Stomach (tissue), 9 donors: ENCODE data around the gene ATP8A2. TPM values are rescaled to one million over a fixed set of nuclear protein-coding genes. Genes with fewer than 3 reads are reported as not detected.
"Not testable (repeated sequence)": the region's sequence is repeated elsewhere in the genome, so short reads cannot be mapped to it uniquely, and the experiment has no call there.

Experiments
- DNase-seq, 2 donors: peaks; one replicate each; pipeline versions ENCODE4 v3.0.0 to v3.0.0-alpha.2; 2013 to 2019
- H3K27ac ChIP-seq, 5 donors: fragments of 200-600 bp in 4 of 5; sonication (generic) in 4 of 5; one replicate each; pipeline ENCODE4 v1.5.1; 2013 to 2019; ENCODE audit warnings: mild to moderate bottlenecking in 1 of 5, moderate library complexity in 1 of 5
- H3K27me3 ChIP-seq, 3 donors: fragments of 200-600 bp; sonication (generic); one replicate each; pipeline ENCODE4 v1.5.1; 2017 to 2019; ENCODE audit warnings: mixed run types in 1 of 3
- H3K36me3 ChIP-seq, 4 donors: fragments of 200-600 bp; sonication (generic); 1 replicate in 3 of 4; 2 replicates in 1 of 4; pipeline ENCODE4 v1.5.1; 2016 to 2019
- H3K4me1 ChIP-seq, 4 donors: fragments of 200-600 bp; sonication (generic); one replicate each; pipeline ENCODE4 v1.5.1; 2016 to 2019
- H3K4me3 ChIP-seq, 4 donors: fragments of 200-600 bp; sonication (generic) in 3 of 4; one replicate each; pipeline ENCODE4 v1.5.1; 2016 to 2019; ENCODE audit warnings: mild to moderate bottlenecking in 1 of 4
- H3K9me3 ChIP-seq, 4 donors: fragments of 200-600 bp; sonication (generic); one replicate each; pipeline ENCODE4 v1.5.1; 2016 to 2019
- CTCF ChIP-seq, 7 experiments: fragments of 450-650 bp in 4 of 7; fragments of 200-600 bp in 3 of 7; sonication (generic) in 3 of 7; IDR thresholded peaks; one replicate each; pipeline ENCODE4 v1.5.1; 2016 to 2019; ENCODE audit warnings: antibody characterized with exemption in 7 of 7, control low read depth in 2 of 7, mild to moderate bottlenecking in 1 of 7
- EP300 ChIP-seq: sonication (generic); formaldehyde crosslinking; IDR thresholded peaks from one replicate; pipeline ENCODE4 v1.6.1; 2017; ENCODE audit warnings: antibody characterized with exemption
- POLR2A ChIP-seq, 4 donors: fragments of 450-650 bp; IDR thresholded peaks; one replicate each; pipeline ENCODE4 v1.6.1; 2016; ENCODE audit warnings: antibody characterized with exemption in 4 of 4, control low read depth in 2 of 4, mild to moderate bottlenecking in 1 of 4, moderate library complexity in 1 of 4
- POLR2AphosphoS5 ChIP-seq, 3 donors: sonication (generic); formaldehyde crosslinking; IDR thresholded peaks; one replicate each; pipeline ENCODE4 v1.6.1; 2016; ENCODE audit warnings: antibody characterized with exemption in 3 of 3
- WGBS, 5 donors: extraction: QIAGEN DNeasy Blood & Tissue Kit in 3 of 5; methylation state at CpG; one replicate each; pipeline versions ENCODE4 v1.1.5 to v1.1.7; 2013 to 2018; 5-methylcytosine and 5-hydroxymethylcytosine counted together
- intact Hi-C: fragments of 100-400 bp; cut with DNase I; formaldehyde crosslinking; loops from one replicate; pipeline ENCODE4 v1.15.1; 2023; ENCODE audit warnings: low total_unique reads
- polyA plus RNA-seq, 3 donors: library from polyadenylated mRNA; stranded (reverse); fragments of 200-250 nt; gene quantifications; one replicate each; pipeline ENCODE4 v1.2.3, GENCODE V29; 2013
- total RNA-seq, 5 donors: library from RNA; depleted of rRNA; stranded (reverse); fragments of >200 nt; gene quantifications; one replicate each; pipeline versions ENCODE4 v1.1.0 to v1.2.3, GENCODE V29; 2014 to 2016
- donor health status: healthy with polysubstance abuse.
- donor health status: Bipolar disorder and iron deficiency.
- donor health status: healthy.

Gene ATP8A2
- total and polyA plus RNA-seq, 8 donors, result 0.12 to 3.5 (median 0.20) TPM; not detected in 3

GRCh38 chr13:25352230-25352629 is 19.5 kb upstream of the ATP8A2 start:
- H3K27ac ChIP-seq, result no peak overlapping the region
- no peak for TF ChIP-seq CTCF (IDR thresholded peaks at IDR 0.05)
- H3K9me3 ChIP-seq, result no peaks in the 10 kb centered on the region
- no peaks in the 10 kb centered on the region for H3K4me1 ChIP-seq
- DNase-seq, result no peak
- H3K27me3 ChIP-seq, result peaks cover 0 to 14% (median 10%) of the 10 kb centered on the region in 3 donors
- no peak overlapping the region for H3K4me3 ChIP-seq
- intact Hi-C loops, result no loop called here
- WGBS, 5 donors, result 39 to 69% (median 57%) methylated on average over 3 of the region's 3 CpGs
- H3K36me3 ChIP-seq, result no peaks in the 10 kb centered on the region

GRCh38 chr13:25352806-25353205 is 19.0 kb upstream of the ATP8A2 start:
- intact Hi-C loops, result no loop called here
- Histone ChIP-seq H3K4me1 (no peaks in the 10 kb centered on the region), H3K27me3 (peaks cover 0 to 14% (median 10%) of the 10 kb centered on the region in 3 donors), H3K4me3 (no peak overlapping the region), H3K27ac (no peak overlapping the region), H3K36me3 (no peaks in the 10 kb centered on the region), H3K9me3 (no peaks in the 10 kb centered on the region)
- 59 to 75% (median 73%) methylated on average over 4 of the region's 4 CpGs for WGBS, 5 donors
- TF ChIP-seq EP300, result no peak
- TF ChIP-seq CTCF (IDR thresholded peaks at IDR 0.05), result no peak
- TF ChIP-seq POLR2AphosphoS5 (IDR thresholded peaks at IDR 0.05), result no peak
- no peak for TF ChIP-seq POLR2A (IDR thresholded peaks at IDR 0.05)
- DNase-seq, result no peak

GRCh38 chr13:25353344-25353743 is 18.4 kb upstream of the ATP8A2 start:
- no peaks in the 10 kb centered on the region for H3K9me3 ChIP-seq
- TF ChIP-seq EP300, result no peak
- TF ChIP-seq POLR2AphosphoS5 (IDR thresholded peaks at IDR 0.05), result no peak
- H3K27me3 ChIP-seq, result peaks cover 0 to 14% (median 10%) of the 10 kb centered on the region in 3 donors
- DNase-seq, result no peak
- no peaks in the 10 kb centered on the region for H3K36me3 ChIP-seq
- no peaks in the 10 kb centered on the region for H3K4me1 ChIP-seq
- H3K27ac ChIP-seq, result no peak overlapping the region
- WGBS, 5 donors, result 86 to 95% (median 88%) methylated on average over 4 of the region's 4 CpGs
- H3K4me3 ChIP-seq, result no peak overlapping the region
- intact Hi-C loops, result no loop called here

GRCh38 chr13:25354377-25354776 is 17.4 kb upstream of the ATP8A2 start:
- no peak for DNase-seq
- no peak for TF ChIP-seq CTCF (IDR thresholded peaks at IDR 0.05)
- 75 to 84% (median 79%) methylated on average over 6 of the region's 6 CpGs for WGBS, 5 donors

GRCh38 chr13:25360443-25360842 is 11.3 kb upstream of the ATP8A2 start:
- H3K27ac ChIP-seq, H3K4me3 ChIP-seq, H3K27me3 ChIP-seq, H3K4me1 ChIP-seq, H3K9me3 ChIP-seq, intact Hi-C loops, H3K36me3 ChIP-seq, DNase-seq: not testable (repeated sequence)
- WGBS, 5 donors, result 92 to 95% (median 94%) methylated on average over 6 of the region's 6 CpGs

More at GRCh38 chr13:25354377-25354776, 17.4 kb upstream of the ATP8A2 start:
- Histone ChIP-seq H3K27me3 (peaks cover 0 to 14% (median 10%) of the 10 kb centered on the region in 3 donors), H3K27ac (no peak overlapping the region), H3K36me3 (no peaks in the 10 kb centered on the region), H3K4me3 (no peak overlapping the region), H3K4me1 (no peaks in the 10 kb centered on the region), H3K9me3 (no peaks in the 10 kb centered on the region)
- intact Hi-C loops, result no loop called here
